PC-3 (cell line): ENCODE results near the gene SAE1. TPM values are rescaled to one million over a fixed set of nuclear protein-coding genes. Genes with fewer than 3 reads are reported as not detected.

Experiments used
- ATAC-seq: fragments of 200-7000 bp; cut with Tn5 transposase; 2 replicates; pipeline ENCODE4 v1.9.1; 2020; ENCODE audit warnings: mild to moderate bottlenecking, moderate library complexity
- BruUV-seq: library from RNA; stranded (reverse); fragments of 400-500 nt; replicated peaks from 2 replicates; lab custom pipeline; 2021; lab: Mats Ljungman, UMichigan
- CTCF ChIA-PET: fragments of 300-600 bp; sonication (Branson Sonifier 250); formaldehyde crosslinking; loops from one replicate; lab custom pipeline; 2022; ENCODE audit warnings: antibody characterized with exemption; lab: Charles Lee
- POLR2A ChIA-PET: fragments of 300-600 bp; sonication (Branson Sonifier 250); formaldehyde crosslinking; loops from one replicate; lab custom pipeline; 2022; ENCODE audit warnings: antibody characterized with exemption; ENCODE audit not compliant: unreplicated experiment; lab: Charles Lee
- DNase-seq: peaks from one replicate; pipeline ENCODE4 v3.0.0-alpha.2; 2015
- H2AFZ ChIP-seq: fragments of 300-600 bp; sonication (generic); 2 replicates; pipeline ENCODE4 v1.6.0; 2016; ENCODE audit warnings: antibody characterized with exemption, low read length
- H3F3A ChIP-seq: fragments of 300-600 bp; sonication (generic); one replicate; pipeline ENCODE4 v1.6.0; 2017; ENCODE audit warnings: antibody characterized with exemption, low read length, control low read depth, mild to moderate bottlenecking; ENCODE audit not compliant: unreplicated experiment
- H3K27ac ChIP-seq: fragments of 300-600 bp; sonication (generic); 2 replicates; pipeline ENCODE4 v1.5.1; 2016; ENCODE audit warnings: mild to moderate bottlenecking, low read length
- H3K27me3 ChIP-seq: fragments of 300-600 bp; sonication (generic); 2 replicates; pipeline ENCODE4 v1.6.1; 2016; ENCODE audit warnings: low read length, mixed read lengths
- H3K36me3 ChIP-seq: fragments of 300-600 bp; sonication (generic); 2 replicates; pipeline ENCODE4 v1.6.1; 2016; ENCODE audit warnings: low read depth, mixed run types, low read length, mixed read lengths
- H3K4me1 ChIP-seq: fragments of 300-600 bp; sonication (generic); 2 replicates; pipeline ENCODE4 v1.5.1; 2016; ENCODE audit warnings: low read length; ENCODE audit not compliant: insufficient read depth
- H3K4me2 ChIP-seq: fragments of 300-600 bp; sonication (generic); 2 replicates; pipeline ENCODE4 v1.6.0; 2016; ENCODE audit warnings: low read length
- H3K4me3 ChIP-seq: fragments of 300-600 bp; sonication (generic); 2 replicates; pipeline ENCODE4 v1.5.1; 2016; ENCODE audit warnings: mild to moderate bottlenecking, low read length, mixed read lengths
- H3K79me2 ChIP-seq: fragments of 300-600 bp; sonication (generic); 2 replicates; pipeline ENCODE4 v1.6.1; 2017; ENCODE audit warnings: low read length, mixed read lengths
- H3K9ac ChIP-seq: fragments of 300-600 bp; sonication (generic); 2 replicates; pipeline ENCODE4 v1.6.0; 2016; ENCODE audit warnings: mild to moderate bottlenecking, low read length
- H3K9me2 ChIP-seq: fragments of 300-600 bp; sonication (generic); replicated peaks from 2 replicates; pipeline ENCODE4 v1.6.1; 2016; ENCODE audit warnings: mixed run types, low read length, mixed read lengths
- H3K9me3 ChIP-seq: fragments of 300-600 bp; sonication (generic); 2 replicates; pipeline ENCODE4 v1.6.1; 2016; ENCODE audit warnings: low read length, mixed read lengths
- H4K20me1 ChIP-seq: fragments of 300-600 bp; sonication (generic); 2 replicates; pipeline ENCODE4 v1.6.1; 2016; ENCODE audit warnings: low read length, mixed read lengths
- CTCF ChIP-seq: fragments of 300-600 bp; sonication (generic); conservative IDR thresholded peaks from 2 replicates; pipeline ENCODE4 v1.5.1; 2017; ENCODE audit warnings: antibody characterized with exemption, low read depth, mild to moderate bottlenecking, low read length
- EZH2 ChIP-seq: fragments of 300-600 bp; sonication (generic); IDR thresholded peaks from one replicate; pipeline ENCODE4 v1.6.1; 2017; ENCODE audit warnings: antibody characterized with exemption, mild to moderate bottlenecking, low read length; ENCODE audit not compliant: unreplicated experiment
- EZH2phosphoT487 ChIP-seq: fragments of 300-600 bp; sonication (generic); IDR thresholded peaks from 2 replicates; pipeline ENCODE4 v1.6.1; 2018; ENCODE audit warnings: mild to moderate bottlenecking, antibody characterized with exemption, low read length, borderline replicate concordance
- intact Hi-C: fragments of 100-400 bp; cut with micrococcal nuclease; formaldehyde crosslinking; loops from 2 replicates; pipeline ENCODE4 v1.9.0; 2023
- total RNA-seq: library from RNA; depleted of rRNA; stranded (reverse); fragments of >200 nt; gene quantifications from 2 replicates; pipeline ENCODE4 v1.2.3, GENCODE V29; 2014

Gene SAE1
- total RNA-seq, 1 experiment from 2014 or later, result 99.7 TPM

DNA sequence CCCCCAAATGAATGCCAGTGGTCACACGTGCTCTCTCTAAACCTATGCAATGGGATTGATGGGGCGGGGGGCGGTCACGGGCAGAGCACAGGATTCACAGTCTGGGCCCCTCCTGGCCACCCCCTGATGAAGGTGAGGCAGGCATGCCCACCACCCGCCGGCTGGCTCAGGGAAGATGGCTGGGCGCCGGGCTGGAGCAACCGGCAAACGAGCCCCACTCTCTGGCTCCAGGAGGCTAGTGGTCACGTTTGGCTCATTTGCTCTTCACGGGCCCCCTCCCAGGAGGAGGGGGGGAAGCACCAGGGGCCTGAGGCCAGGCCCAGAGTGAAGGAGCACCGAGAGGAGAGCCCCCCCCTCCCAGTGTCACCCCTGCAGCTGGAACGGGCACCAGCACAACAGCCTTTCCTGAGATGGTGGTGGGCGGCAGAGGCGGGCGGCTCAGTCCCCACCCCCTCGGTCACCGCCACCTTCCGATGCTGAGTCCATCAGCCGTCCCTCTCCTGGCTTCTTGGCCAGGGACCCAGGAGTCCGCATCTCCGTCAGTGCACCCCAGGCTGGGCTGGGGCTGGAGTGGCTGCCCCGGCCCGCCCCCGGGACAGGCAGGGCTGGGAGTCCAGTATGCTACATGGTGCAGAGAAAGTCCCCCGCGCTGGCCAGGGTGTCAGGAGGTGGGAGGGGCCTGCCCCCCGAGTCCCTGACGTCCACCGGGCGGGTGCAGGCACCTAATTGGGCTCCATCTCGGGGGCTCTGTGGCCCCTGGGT is 90.6 kb downstream of the SAE1 start:
- no peak overlapping the region for H2AFZ ChIP-seq
- H4K20me1 ChIP-seq, result no peaks in the 10 kb centered on the region
- TF ChIP-seq CTCF (no peak), EZH2 (no peak), EZH2phosphoT487 (no peak)
- no peaks in the 10 kb centered on the region for H3K36me3 ChIP-seq
- H3K79me2 ChIP-seq, result no peaks in the 10 kb centered on the region
- H3K4me1 ChIP-seq, result 0 out of 2 replicates have a peak, but pooled peaks cover 4% of the 10 kb centered on the region
- no peak for DNase-seq
- no peaks in the 10 kb centered on the region for H3K9me3 ChIP-seq
- H3K9ac ChIP-seq, result no peak overlapping the region
- intact Hi-C loops, result no loop called here
- POLR2A ChIA-PET, result no interaction called here
- BruUV-seq, result no TSS peak
- no peak for ATAC-seq
- H3K27me3 ChIP-seq, result no peaks in the 10 kb centered on the region
- no peak overlapping the region for H3K27ac ChIP-seq
- CTCF ChIA-PET, result no interaction called here
- no peak overlapping the region for H3K4me2 ChIP-seq
- no peak overlapping the region for H3K4me3 ChIP-seq
- H3F3A ChIP-seq, result no peaks in the 10 kb centered on the region
- H3K9me2 ChIP-seq, result no peaks in the 10 kb centered on the region

DNA sequence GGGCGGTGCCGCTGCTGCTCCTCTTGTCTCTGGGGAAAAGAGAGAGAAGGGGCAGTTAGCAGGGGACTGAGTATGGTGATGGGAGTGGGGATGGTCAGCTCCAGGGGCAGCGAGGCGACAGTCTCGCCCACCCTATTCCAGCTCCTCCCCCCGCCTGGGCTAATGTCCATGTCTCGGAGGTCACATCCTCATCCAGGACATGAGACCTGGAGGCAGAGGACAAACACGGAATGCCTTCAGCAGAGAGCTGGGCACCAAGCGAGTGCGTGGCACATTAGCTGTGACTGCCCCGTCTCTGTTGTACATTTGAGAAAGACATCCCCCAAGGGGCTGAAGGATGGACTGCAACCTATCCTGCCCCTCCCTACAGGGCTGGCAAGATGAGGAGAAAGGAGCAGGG is 91.3 kb downstream of the SAE1 start:
- H3K4me3 ChIP-seq, result no peak overlapping the region
- H4K20me1 ChIP-seq, result no peaks in the 10 kb centered on the region
- no TSS peak for BruUV-seq
- intact Hi-C loops, result no loop called here
- ATAC-seq (no peak), DNase-seq (no peak)
- no peaks in the 10 kb centered on the region for H3K36me3 ChIP-seq
- H3K79me2 ChIP-seq, result no peaks in the 10 kb centered on the region
- no peak for TF ChIP-seq EZH2
- TF ChIP-seq CTCF, result no peak
- TF ChIP-seq EZH2phosphoT487, result no peak
- no peak overlapping the region for H2AFZ ChIP-seq
- no peaks in the 10 kb centered on the region for H3F3A ChIP-seq
- CTCF ChIA-PET, result no interaction called here
- POLR2A ChIA-PET, result no interaction called here
- no peak overlapping the region for H3K27ac ChIP-seq
- no peak overlapping the region for H3K4me2 ChIP-seq
- H3K9me3 ChIP-seq, result no peaks in the 10 kb centered on the region
- no peaks in the 10 kb centered on the region for H3K9me2 ChIP-seq
- H3K9ac ChIP-seq, result no peak overlapping the region
- peaks cover 10% of the 10 kb centered on the region for H3K4me1 ChIP-seq
- no peaks in the 10 kb centered on the region for H3K27me3 ChIP-seq
